Stimulated activated CD4-positive, alpha-beta T cell treated with anti-CD3 and anti-CD28 coated beads, Interleukin-12 subunit alpha, Interleukin-12 subunit beta, amount 100 ng/mL, for 4 hours (primary cell): ENCODE data around the gene SSBP3.
"Not testable (repeated sequence)": the region's sequence is repeated elsewhere in the genome, so short reads cannot be mapped to it uniquely, and the experiment has no call there.

Experiments
- DNase-seq: peaks from one replicate; pipeline ENCODE4 v3.0.0-alpha.2; 2020

SSBP3 gene

DNA sequence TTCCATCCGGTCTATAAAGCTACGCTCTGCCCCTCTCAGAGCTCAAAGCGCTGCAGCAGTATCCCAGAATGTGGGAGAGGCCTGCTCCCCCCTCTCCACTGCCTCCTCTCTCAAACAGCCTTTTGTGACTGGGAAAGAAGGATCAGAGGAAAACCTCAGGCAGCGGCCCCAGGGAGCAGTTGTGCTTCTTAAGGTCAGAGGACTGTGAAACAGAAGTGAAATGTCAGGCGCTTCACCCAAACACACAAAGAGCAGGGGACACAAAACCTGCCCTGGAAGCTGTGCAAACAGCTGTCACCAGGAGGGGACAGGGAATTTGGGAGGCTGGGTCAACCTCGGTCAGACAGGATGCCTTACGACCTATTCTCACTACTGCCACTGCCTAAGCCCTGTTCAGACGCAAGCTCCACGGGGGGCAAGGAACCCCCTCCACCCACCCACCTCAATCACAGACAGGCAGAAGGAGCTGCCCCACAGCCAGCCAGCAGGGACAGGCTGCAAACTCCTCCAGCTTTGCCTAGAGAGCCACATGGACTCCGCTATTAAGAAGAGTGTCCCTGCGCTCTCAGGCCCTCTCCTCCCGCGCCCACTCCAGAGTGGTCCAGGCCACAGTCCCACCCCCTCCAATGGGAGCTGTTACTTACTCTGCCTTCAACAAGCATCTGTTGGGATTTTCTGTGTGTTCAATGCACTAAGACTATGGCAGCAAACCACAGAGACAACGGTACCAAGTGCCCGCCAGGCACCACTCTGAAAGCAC is 14.6 kb downstream of the SSBP3 start:
- no peak for DNase-seq

DNA sequence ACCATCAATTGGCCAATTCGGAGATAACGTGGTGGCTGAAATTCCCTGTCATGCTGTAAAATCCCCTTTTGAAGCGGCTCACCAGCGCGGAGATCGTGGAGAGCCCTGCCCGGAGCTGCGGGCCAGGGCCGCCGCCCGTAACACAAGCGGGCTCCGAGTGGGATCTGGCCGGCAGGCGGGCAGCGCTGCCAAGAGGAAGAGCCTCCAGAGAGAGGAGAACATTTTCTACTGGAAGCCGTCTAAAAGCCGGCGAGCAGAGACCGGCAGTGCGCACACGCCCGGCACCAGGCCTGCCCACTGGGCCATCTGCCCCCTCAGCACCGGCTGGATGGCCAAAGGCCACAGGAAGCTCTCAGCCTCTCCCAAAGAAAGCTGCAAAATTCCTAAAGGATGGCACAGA is 15.5 kb downstream of the SSBP3 start:
- no peak for DNase-seq

DNA sequence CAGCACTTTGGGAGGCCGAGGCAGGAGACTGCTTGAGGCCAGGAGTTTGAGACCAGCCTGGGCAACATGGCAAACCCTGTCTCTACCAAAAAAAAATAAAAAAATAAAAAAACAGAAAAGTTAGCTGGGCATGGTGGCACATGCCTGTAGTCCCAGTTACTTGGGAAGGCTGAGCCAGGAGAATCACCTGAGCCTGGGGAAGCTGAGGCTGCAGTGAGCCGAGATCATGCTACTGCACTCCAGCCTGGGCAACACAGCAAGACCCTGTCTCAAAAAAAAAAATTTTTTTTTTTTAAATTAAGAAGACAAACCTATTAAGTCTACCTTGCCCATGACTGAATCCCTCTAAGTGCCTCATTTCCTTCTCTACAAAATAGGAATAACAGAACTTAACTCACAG is 16.6 kb downstream of the SSBP3 start:
- not testable (repeated sequence) for DNase-seq

DNA sequence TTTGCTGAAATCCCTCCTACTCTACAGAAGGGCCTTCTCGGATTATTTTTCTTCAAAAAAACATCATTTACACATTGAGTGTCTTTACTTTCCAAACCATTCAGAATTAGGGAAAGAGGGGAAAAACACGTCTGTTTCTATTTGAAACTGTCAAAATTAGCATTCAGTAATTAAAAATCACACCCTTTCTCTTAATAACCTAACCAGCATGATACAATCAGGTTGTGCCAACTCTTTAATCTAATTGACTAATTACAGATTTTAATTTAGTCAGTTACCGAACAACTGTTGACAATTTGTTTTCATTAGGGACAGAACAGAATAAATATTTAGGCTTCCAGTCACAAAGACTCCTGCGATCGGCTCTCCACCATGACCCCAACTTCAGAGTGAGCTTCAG is 18.8 kb downstream of the SSBP3 start:
- DNase-seq = no peak

DNA sequence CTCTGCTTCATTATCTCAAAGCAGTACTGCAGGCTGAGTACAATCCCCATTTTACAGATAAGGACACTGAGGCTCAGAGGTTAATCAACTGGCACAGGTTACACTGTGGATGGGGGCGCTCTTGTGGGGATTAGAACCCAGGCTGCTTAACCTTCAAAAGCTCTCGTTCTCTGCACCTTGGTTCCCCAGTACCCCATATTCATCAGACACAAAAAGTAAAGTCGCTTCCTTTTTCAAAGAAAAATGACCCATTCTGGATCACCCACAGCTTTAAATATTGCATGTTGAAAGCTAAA is 20.5 kb downstream of the SSBP3 start:
- DNase-seq = no peak

DNA sequence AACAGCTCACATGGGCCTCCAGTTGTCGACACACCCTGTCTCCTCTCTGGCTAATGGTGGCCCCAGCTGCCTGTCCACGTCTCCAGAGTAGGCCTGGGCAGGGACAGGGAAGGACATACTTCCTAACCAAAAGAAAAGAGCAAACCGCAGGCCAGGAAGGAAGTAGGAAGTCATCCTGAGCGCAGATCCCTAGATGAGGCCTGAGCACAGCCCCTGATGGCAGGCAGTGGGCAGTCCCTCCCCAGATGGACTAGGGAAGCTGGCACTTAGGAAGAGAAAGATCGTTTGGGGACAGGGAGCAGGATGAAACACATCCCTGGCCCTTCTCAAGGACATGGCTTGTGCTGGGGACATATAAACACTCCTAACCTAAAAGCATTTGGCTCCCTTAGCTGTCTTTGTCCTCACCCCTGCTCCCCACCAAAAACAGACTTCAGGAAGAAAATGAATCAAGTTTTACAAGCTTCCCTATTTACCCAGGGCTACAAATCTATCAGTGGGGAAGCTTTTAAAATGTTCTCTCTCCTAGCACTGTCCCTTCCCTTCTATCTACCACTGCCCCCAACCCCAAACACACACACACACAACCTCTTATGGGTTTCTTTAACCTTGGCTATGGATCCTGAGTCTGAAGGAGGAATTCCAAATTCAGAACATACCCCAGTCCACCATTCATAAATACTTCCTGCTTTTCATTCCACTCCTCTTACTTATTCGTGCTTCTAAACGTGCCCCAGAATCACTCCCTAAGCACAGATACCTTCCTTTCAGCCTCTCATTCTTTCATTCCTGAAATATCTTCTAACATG is 21.1 kb downstream of the SSBP3 start:
- no peak for DNase-seq

DNA sequence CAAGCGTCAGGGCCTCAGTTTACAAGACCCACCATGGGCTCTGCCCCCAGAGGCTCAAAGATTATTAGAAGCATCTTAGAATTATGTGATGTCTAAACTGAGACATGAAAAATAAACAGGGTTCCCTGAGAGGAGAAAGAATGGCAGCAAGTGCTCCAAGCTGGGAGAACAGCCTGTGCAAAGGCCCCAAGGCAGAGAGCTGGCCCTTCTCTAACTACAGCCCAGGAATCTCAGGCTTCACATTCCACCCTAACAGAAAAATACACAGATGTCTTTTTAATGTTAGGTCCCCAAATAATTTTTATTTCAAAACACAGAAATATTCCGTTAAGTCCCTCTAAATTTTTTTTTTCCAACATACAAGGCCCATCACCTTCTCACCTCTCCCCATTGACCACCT is 21.7 kb downstream of the SSBP3 start:
- DNase-seq = no peak

DNA sequence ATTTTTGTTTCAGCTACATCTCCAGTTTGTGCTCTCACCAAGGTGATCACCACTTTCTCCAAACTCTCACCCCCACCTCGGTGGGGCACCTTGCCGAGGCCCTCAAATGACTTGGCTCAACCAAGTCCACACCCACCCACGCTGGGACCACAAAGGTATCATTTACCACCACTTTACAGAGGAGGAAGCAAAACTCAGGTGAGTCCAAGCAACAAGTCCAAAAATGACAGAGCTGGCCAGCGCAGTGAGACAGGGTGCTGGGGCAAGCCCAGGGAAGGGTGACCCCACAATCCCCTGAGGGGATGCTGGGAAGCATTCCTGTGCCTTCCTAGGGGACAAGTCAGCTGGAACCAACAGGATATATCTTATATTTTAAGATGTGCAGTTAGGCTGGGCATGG is 24.7 kb downstream of the SSBP3 start:
- DNase-seq = no peak

DNA sequence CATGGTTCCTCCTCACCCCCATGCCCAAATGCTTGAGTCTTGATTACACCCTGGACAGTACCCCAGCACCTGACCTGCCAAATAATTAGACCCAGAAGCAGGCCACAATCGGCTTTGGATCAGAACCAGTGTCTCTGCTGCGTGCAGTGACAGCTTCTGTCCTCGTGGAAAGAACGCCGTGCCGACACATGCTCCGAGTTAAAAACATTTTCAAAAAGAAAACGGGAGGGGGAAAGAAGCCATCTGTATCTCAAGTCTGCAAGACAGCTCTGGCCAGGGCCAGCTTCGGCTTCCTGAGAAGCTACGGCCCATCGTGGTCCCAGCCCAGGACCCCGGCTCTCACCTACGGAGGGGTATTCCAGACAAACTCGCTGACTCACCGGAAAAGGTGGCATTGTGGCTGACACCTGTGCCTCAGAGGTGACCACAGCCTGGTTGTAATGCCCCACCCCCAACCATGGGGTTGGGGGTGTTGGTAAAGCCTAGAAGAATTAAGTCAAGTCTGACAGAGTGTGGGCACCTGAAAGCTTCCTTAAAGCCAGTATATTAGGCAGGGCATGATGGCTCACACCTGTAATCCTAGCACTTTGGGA is 25.8 kb downstream of the SSBP3 start:
- no peak for DNase-seq

DNA sequence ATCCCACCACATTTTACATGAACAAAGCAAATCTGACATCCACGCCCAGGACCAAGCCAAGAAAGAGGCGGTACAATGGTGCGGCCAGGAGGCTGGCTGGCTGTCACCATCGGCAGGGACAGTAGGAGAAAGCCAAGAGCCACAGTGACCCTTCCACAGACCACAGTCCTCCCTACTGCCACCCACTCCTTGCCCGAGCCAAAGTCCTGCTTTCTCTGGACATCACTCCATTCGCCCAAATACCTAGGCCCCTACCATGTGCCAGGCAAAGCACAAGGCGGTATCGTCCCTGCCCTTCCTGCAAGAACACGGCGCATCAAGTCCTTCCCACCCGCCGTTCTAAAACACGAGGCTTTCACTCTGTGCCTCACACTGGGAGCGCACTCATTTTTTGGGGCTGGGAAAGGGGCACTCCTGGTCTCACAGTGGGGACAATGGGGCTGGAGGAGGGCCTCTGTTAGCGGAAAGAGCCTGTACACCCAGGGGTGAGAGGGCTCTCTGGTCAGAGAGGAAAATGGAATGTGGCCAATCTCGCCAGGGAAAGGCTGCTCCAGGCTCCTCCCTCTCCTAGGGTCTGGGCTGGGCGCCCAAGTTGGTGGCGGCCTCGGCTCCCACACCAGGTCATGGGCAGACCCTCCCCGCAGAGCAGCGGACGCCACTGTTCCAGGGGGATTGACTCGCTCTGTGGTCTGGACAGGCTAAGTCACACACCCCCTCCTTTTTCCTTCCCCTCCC is 26.5 kb downstream of the SSBP3 start:
- no peak for DNase-seq

DNA sequence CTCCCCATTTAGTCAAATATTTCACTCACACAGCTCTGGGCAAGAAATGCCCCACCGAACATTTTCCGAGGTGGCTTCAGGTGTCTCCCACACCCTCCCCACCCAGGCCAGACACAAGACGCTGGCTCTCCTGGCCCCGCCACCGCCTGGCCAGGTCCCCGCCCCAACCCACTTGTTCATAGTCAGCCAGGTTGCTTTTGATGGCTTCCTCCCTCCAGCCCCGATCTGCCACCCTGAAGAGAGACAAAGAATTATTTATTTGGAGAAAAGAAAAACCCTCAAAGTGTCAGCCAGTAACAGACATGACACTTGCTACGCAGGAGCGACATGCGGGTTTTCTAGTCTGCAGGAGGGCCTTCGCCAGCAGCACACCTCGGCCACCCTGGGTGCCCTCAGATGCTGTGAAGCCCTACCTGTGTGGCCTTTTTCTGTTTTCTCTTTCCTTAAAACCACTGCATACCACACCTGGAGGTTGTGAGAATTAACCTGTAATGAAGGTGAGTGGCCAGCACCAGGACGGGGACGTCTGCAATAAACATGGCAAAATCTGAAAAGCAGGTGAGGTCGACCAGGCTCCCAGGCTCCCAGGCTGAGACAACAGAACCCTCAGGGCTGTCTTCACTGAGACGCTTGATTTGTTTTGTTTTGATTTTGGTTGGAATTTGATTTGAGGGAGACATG is 27.2 kb downstream of the SSBP3 start:
- DNase-seq = no peak

DNA sequence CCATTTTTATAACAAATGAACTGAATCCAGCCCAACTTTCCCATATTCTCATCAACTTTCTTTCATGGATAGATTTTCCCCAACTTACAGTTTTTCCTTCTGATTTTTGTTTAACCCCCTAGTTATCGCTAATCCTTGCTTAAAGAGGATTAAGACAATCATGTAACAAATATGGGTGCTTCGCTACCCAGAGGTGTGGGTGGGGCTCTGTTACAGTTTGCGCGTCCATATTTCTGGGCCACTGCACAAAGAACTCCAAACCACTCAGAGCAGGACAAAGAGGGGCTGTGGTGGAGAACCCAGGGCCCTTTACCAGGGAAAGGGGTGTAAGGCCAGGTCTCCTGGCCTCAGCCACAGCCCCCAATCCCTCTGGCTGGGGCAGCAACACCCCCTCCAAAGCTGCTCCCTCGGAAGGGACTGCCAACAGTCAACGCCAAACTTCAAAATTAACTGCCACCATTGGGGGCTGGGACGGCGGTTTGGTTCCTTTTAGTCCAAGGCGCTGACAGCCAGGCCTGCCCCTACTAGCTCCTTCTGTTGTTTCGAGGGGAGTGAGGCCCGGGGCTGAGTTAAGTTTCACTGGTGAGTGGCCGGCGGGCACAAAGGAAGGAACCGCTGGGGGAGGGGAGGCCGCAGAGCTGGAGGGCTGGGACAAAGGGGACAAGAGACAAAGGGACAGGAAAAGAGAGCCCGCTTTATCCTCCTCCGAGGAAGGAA is 27.9 kb downstream of the SSBP3 start:
- no peak for DNase-seq

DNA sequence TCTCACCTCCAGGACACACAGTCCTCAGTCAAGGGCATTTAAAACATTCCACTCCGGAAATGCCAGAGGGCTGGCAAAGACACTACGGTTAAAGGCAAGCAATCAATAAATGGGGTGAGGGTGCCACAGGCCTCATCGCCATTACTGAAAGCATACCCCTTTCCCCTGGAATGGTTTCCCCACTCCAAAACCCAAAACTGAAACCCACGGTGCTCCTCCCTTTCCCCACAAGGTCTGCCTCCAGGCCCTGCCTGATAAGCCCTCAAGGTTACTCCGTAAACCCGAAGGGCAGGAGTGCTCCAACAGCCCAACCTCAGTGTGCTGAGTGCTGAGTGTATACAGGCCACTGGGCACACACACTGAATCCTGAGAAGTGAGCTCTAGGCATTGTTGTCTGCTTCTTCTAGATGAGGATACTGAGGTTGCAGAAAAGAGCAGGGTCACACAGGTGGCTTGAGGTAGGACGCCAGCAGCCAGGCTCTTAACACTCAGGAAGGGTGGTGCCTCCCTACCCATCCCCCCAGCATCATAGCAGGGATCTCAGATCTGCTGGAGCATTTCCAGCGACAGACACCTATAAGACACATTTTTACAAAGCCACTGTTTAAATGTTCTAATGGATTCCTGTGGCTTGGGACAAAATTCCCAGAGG is 29.0 kb downstream of the SSBP3 start:
- no peak for DNase-seq

DNA sequence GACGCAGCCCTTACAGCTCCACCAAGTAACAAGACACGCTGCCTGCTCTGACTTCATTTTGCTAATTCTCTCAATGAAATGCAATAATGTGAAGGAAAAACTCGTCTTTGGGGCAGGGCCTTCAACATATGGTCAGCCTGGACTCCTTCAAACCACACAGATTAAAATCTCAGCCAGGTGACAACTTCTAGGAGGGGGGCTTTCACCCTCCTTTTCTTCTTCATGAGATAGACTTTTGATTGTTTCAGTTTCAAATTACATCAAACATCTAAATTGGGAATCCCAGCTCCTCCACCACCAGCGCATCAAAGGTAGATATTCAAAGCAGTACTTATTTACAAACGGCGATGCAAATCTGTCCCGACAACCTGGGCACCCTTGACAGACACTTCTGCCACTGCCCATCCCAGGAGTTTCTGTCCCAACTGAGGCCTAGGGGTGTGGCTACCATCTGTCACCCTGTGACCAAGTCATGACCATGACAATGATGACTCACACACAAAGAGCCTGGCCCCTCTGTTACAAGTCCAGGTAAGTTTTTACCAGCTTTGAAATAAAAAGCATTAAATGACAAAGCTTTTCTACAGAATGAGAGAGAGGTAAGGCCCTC is 29.7 kb downstream of the SSBP3 start:
- no peak for DNase-seq

DNA sequence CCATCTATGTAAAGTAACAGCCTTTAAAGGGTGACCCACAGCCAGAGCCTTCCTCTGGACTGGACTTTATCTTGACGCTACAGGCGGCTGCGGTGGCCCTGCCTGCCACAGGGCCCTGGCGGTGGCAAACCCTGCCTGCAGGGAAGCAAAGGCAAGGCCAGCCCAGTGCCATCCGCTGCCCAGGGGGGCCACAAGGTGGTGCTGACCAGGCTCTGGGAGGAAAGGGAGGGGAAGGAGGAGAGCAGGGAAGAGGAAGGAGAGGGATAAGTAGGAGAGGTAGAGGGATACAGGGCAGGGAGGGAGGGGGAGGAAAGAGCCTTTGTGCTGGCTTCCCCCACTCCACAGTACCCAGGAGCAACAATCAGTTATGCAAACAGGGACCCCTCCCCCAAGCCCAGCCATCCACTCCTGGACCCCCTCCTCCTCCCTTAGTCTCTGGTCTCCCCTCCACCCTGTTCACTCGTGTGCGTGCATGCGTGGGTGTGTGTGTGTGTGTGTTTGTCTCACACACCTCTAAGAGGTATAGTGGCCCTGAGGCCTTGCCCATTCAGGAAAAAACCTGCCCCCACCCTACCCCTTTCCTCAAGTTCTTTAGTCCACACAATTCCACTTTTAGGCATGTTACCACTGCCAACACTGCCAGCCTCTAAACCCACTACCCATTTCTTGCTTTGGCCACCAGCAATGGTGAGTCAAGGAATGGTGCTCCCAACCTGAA is 30.3 kb downstream of the SSBP3 start:
- DNase-seq = no peak

DNA sequence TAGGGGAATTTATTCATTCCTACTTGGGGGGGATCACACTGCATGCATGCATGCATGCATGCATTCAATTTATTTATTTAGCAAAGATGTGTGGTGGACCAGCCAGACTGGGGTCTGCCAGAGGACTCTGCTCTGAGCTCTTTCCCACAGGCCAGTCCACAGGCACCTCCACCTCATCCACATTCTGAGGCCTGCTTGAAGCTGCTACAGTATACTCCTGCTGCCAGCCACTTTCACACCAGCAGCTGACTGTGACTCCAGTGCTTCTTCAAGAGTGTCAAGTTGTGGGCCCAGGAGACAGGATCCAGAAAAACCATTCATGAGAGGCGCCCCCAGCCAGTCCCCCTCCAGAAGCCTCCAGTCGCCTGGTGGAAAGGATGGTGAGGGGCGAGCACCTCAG is 30.9 kb downstream of the SSBP3 start:
- no peak for DNase-seq

DNA sequence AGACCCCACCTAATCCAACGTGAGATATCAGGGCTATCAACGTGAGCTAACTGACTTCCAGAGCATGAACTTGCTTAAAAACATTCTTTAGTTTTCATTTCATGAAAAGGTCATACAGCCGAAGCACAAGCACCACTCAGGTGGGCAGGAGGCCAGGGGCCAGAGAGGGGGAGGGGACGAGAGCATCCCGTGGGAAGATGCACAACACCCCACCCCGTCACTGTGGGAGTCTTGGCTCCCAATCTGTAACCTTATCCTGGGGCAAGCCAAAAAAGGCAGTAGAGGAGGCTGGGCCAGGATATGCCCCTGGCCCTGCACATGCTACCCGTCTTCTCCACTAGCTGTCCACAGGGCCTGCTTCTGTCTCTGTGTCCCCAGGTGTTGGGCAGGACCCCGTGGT is 31.4 kb downstream of the SSBP3 start:
- no peak for DNase-seq

DNA sequence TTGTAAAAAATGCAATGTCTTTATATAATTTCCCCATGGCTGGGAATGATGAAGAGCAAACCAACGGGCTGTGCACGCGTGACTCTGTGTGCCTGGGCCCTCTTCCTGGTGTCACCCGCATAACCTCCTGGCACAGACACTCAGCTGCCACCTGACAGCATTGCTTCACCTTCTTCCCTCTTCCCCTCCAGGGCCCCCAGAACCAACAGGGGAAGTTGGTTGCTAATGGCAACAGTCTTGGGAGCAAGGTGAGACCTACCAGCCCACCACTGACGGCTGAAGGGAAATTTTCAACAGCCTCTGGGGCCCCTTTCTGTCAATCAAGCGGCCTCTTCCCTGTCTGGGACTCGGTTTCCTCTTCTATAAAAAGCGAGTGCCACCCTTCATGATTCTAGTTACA is 33.2 kb downstream of the SSBP3 start:
- DNase-seq = no peak

DNA sequence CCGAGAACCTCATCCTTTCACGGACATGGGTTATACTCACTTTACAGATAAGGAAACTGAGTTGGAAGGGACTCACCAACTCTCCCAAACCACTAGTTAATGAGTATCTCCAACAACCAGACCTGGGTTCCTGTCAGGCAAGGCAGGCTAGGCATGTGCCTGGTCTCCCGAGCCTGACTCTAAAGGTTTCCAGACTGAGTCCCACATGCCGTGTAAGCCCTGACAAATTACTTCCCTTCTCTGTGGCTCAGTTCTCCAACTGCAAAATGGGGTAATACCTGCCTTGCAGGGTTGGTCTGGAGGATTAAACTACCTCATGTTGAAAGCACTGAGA is 34.3 kb downstream of the SSBP3 start:
- no peak for DNase-seq

DNA sequence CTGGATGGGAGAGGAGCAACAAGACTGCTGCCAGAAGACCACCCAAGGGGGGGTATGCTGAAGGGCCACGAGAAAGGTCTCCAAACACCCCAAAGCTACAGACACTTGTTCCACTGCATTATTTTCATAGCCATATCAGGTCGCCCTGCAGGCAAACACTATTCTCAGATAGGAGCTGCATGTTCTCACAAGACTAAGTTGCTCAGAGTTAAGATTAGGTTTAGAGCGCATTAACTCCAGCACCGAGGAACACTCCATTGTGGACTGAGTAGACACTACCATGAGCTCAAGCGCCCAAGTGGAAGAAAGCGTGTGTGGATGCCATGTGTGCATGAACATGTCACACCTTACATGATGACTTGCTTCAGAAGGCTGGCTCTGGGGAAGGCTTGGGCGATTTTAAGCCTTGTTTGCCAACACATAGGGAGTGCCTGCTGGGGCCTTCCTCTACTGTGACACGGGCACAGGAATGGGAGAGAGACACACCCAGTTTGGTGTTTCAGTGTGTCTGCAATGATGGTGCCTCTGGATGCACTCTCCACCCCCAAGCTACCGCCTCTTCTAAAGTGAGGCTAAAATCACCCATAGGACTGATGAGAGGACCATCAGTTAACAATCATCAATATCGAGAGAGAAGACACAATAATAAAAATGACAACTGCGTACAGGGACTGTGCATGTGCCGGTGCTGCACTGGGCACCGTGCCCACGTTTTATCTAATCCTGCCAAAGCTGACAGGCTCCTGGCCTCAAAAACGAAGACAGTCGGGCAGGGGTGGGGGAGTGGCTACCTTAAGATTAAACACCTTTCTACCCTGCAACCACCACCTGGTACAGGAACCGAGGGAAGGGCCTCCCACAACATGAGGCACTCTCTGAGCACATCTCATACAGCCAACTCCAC is 34.9 kb downstream of the SSBP3 start:
- no peak for DNase-seq
